ENCODE data around the gene RPS6KA4. TPM values are rescaled to one million over a fixed set of nuclear protein-coding genes. Genes with fewer than 3 reads are reported as not detected.

RPS6KA4 gene
- polyA plus RNA-seq, 5 donors: 10.0 to 22.1 (median 13.0) TPM

DNA sequence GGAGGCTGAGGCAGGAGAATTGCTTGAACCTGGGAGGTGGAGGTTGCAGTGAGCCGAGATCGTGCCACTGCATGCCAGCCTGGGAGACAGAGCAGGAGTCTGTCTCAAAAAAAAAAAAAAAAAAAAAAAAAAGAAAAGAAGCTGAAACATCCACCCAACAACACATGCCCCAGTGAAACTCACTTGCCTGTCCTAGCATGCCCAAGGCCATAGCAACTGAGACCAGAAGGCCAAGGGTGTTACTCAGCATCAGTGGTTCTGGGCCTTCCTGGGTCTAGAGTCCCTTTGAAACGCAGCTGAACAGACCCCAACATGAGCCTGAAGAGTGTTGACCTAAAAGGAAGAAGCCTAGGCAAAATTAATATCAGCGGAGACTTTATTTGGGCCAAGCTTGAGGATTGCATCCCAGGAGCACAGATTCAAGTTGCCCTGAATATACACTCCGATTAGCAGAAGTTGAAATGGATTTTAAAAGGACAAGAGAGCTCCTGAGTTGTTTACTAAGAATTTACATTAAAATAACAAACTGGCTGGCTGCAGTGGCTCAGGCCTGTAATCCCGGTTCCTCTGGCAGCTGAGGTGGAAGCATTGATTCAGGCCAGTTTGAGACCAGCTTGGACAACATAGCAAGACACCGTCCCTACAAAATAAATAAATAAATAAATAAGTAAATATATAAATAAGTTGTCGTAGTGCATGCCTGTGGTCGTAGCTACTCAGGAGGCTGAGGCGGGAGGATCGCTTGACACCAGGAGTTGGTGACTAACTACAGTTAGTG lies 34.1 kb upstream of the RPS6KA4 start:
- no peak for DNase-seq

DNA sequence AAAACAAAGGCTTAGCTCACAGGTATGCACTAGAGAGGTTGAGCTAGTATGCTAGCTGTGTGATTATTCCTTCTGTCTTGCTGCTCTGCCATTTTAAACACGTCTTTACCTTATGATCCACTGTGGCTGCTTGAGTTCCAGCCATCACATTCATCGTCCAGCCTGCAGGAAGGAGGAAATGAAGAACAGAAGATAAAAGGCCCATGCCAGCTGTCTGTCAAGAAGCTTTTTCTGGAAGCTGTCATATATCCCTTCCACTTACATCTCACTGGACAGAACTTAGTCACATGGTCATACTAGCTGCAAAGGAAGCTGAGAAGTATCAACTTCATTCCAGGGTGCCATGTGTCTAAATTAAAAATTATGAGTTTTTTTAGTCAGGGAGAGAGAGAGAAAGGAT lies 31.6 kb upstream of the RPS6KA4 start:
- no peak for DNase-seq

- no peak for DNase-seq
Measured at GRCh38 chr11:64327993-64328392, 31.0 kb upstream of the RPS6KA4 start.

GRCh38 chr11:64330888-64331287 lies 28.1 kb upstream of the RPS6KA4 start:
- no peak for DNase-seq

- DNase-seq: no peak
Measured at GRCh38 chr11:64331569-64332371, 27.2 kb upstream of the RPS6KA4 start.

GRCh38 chr11:64333556-64333955 lies 25.4 kb upstream of the RPS6KA4 start:
- DNase-seq: no peak

GRCh38 chr11:64334764-64335735 lies 23.9 kb upstream of the RPS6KA4 start:
- no peak for DNase-seq

DNA sequence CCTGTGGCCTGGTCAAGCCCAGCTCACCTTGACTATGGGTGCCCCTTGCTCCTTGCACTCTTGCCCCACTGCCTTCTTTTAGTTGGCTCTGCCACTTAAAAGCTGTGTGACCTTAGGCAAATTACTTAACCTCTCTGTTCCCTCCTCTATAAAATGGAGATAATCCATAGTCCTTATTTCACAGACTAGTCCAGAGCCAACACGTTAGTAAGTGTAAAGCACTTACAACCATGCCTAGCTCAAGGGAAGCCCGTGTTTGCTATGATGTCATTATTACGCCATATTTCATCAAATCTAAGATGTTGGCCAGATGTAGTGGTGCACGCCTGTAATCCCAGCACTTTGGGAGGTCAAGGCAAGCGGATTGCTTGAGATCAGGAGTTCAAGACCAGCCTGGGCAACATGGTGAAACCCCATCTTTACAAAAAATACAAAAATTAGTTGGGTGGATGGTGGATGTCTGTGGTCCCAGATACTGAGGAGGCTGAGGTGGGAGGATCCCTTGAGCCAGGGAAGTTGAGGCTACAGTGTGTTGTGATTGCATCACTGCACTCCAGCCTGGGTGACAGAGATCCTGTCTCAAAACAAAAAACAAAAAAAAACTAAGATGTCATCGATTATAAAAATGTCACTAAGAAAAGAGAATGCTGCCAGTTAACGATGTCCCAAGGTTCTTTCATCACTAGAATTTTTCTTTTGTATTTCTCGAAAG lies 21.3 kb upstream of the RPS6KA4 start:
- DNase-seq: no peak

DNA sequence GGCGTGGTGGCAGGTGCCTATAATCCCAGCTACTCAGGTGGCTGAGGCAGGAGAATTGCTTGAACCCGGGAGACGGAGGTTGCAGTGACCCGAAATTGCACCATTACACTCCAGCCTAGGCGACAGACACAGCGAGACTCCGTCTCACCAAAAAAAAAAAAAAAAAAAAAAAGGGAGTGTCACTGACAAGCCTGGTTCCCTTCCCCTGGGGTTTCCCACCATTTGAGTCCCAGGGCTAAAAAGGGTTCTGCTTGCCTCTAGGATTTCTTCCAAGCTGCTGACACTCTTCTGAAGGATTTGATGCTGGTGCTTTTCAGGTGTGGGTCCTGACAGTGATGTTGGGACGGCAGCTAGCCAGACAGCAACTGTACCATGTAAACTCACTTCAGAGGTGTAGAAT lies 20.2 kb upstream of the RPS6KA4 start:
- no peak for DNase-seq

DNA sequence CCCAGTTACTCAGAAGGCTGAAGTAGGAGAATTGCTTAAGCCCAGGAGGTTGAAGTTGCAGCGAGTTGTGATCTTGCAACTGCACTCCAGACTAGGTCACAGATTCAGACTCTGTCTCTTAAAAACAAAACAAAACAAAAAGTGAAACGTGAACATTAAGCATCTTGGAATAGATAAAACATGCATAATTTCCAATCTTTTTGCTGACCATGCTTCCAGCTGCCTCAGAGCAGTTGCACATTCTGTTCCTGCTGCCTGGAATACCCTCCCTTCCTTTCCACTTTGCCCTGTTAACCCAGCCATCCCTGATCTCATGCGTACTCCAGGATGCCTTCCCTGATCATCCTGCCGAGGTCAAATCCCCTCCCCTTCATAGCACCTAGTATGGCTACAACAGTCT lies 19.7 kb upstream of the RPS6KA4 start:
- DNase-seq: no peak

GRCh38 chr11:64339754-64340408 lies 19.1 kb upstream of the RPS6KA4 start, which contains the start of gene CCDC88B:
Gene CCDC88B (plus strand): TSS chr11:64340204. CDS start chr11:64340267, 63 bp downstream.
- DNase-seq: no peak

DNA sequence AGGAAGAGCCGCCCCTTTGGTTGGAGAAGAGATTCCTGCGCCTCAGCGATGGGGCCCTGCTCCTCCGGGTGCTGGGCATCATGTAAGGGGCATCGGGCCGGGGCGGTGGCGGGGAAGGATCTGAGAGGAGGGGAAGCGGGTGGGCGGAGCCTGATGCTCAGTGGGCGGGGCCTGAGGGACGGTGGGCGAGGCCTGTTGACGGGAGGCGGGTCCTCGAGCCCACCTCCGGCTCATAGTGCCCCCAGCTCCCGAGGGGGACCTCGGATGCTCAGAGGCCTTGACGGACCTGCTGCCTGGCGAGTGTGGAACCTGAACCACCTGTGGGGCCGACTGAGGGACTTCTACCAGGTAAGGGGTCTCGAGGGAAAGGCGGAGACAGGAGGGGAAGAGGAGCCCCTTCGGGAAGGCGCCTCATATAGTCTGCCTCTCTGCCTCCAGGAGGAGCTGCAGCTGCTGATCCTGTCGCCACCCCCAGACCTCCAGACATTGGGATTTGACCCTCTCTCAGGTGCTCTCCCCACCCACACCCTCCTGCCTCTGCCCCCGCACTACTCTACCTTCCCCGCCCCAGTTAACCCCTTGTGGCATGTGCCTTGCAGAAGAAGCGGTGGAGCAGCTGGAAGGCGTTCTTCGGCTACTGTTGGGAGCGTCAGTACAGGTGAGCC lies 18.2 kb upstream of the RPS6KA4 start:
- no peak for DNase-seq

GRCh38 chr11:64341429-64341828 lies 17.5 kb upstream of the RPS6KA4 start:
- DNase-seq: no peak

DNA sequence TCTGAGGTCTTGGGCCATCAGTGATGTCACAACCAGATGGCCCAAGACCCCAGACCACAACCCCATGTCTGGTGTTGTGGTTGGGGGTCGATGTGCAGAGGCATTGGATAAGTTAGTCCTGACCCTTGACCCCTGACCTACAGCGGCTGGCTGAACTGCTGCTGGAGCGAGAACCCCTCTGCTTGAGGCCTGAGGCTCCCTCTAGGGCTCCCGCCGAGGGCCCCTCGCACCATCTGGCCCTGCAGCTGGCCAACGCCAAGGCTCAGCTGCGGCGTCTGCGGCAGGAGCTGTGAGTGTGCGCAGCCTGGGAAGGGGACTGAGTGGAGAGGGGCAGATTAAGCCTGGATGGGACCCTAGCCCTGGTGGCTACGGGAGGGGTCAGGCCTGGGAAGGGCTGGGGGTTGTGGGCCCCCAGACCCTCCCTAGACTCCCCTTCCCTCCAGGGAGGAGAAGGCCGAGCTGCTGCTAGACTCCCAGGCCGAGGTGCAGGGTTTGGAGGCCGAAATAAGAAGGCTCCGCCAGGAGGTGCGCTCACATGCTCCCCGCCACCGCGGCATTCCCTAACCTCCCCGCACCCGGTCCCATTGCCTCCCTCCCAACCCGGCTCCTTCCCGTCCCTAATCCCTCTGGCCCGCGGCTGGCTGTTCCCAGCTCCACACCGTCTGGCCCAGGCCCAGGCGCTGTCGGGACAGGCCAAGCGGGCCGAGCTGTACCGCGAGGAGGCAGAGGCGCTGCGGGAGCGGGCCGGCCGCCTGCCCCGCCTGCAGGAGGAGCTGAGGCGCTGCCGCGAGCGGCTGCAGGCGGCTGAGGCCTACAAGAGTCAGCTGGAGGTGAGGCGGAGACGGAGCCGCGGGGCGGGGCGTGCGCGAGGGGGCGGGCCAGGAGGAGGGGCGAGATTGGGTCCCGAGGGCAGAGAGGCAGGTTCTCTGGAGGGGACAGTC lies 16.8 kb upstream of the RPS6KA4 start:
- peak; percentile 61 to 68 for DNase-seq

DNA sequence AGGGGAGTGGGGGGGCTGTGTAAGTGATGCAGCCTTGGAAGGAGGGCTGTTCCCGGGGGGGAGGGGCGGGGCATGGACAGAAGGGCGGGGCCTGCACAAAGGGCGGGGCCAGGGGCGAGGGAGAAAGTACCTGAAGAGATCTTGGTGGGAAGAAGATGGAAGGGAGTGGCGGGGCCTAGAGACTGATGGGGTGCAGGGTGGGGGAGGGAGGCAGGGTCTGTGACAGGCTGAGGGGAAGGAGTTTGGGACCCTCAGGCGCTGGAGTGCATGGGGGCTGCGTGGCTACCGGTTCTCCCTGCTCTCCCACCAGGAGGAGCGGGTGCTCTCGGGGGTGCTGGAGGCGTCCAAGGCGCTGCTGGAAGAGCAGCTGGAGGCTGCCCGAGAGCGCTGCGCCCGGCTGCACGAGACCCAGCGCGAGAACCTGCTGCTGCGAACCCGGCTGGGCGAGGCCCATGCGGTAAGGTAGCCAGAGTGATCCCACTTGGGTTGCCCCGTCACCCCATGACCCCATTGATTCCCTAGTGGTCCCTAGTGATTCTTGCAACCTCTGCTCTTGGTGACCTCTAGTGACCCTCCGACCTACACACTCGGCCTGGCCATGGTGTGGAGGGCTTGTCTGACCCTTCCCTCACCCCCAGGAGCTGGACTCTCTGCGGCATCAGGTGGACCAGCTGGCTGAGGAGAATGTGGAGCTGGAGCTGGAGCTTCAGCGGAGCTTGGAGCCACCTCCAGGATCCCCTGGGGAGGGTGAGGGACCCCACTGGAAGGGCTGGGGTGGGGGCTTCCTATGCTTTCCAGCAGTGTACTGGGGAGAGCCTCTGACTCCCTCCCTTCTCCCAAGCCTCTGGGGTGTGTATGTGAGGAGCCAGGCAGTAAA lies 15.9 kb upstream of the RPS6KA4 start:
- DNase-seq: no peak

DNA sequence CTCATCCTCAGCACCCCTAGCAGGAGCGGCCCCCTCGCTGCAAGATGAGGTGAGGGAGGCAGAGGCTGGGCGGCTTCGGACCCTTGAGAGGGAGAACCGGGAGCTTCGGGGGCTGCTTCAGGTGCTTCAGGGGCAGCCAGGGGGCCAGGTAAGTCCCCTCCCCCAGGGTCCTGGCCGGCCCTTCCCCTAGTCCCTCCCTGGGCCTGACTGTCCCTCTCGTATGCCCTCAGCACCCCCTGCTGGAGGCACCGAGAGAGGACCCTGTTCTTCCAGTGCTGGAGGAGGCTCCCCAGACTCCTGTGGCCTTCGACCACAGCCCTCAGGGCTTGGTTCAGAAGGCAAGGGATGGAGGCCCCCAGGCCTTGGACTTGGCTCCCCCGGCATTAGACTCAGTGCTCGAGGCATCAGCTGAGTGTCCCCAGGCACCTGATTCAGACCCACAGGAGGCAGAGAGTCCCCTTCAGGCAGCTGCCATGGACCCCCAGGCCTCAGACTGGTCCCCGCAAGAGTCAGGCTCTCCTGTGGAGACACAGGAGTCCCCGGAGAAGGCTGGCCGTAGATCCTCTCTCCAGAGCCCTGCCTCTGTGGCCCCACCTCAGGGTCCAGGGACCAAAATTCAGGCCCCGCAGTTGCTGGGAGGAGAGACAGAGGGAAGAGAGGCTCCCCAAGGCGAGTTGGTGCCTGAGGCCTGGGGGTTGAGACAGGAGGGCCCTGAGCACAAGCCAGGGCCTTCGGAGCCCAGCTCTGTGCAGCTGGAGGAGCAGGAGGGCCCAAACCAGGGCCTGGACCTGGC lies 15.0 kb upstream of the RPS6KA4 start:
- DNase-seq: no peak

DNA sequence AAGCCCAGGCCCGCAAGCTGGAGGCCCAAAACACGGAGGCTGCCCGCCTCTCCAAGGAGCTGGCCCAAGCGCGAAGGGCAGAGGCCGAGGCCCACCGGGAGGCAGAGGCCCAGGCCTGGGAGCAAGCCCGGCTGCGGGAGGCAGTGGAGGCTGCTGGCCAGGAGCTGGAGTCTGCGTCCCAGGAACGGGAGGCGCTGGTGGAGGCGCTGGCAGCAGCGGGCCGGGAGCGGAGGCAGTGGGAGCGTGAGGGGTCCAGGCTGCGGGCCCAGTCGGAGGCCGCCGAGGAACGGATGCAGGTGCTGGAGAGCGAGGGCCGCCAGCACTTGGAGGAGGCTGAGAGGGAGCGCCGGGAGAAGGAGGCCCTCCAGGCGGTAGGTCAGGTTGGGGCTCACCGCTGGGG lies 14.2 kb upstream of the RPS6KA4 start:
- DNase-seq: no peak
